Calu3 (cell line): ENCODE data around the gene ZNF782. TPM values are rescaled to one million over a fixed set of nuclear protein-coding genes. Genes with fewer than 3 reads are reported as not detected.
A peak's percentile ranks its signal among the peaks of the same experiment; 100 is the strongest.
"Not testable (repeated sequence)": the region's sequence is repeated elsewhere in the genome, so short reads cannot be mapped to it uniquely, and the experiment has no call there.

Experiments used
- BruUV-seq: library from RNA; stranded (reverse); fragments of 400-500 nt; replicated peaks from 2 replicates; lab custom pipeline; 2021; lab: Mats Ljungman, UMichigan
- CTCF ChIA-PET: fragments of 300-600 bp; sonication (Branson Sonifier 250); formaldehyde crosslinking; loops from one replicate; lab custom pipeline; 2022; ENCODE audit warnings: antibody characterized with exemption; lab: Charles Lee
- DNase-seq: peaks from one replicate; pipeline ENCODE4 v3.0.0; 2022
- H3K27ac Mint-ChIP-seq: one replicate; pipeline ENCODE4 v1.8.0; 2022; ENCODE audit warnings: mixed read lengths; ENCODE audit not compliant: unreplicated experiment
- H3K27me3 Mint-ChIP-seq: one replicate; pipeline ENCODE4 v1.8.0; 2022; ENCODE audit warnings: mixed read lengths; ENCODE audit not compliant: unreplicated experiment
- H3K36me3 Mint-ChIP-seq: one replicate; pipeline ENCODE4 v1.8.0; 2022; ENCODE audit warnings: mild to moderate bottlenecking, moderate library complexity, mixed read lengths; ENCODE audit not compliant: insufficient read depth, unreplicated experiment
- H3K4me1 Mint-ChIP-seq: one replicate; pipeline ENCODE4 v1.8.0; 2022; ENCODE audit warnings: mild to moderate bottlenecking, low read depth, mixed read lengths; ENCODE audit not compliant: unreplicated experiment
- H3K4me3 Mint-ChIP-seq: one replicate; pipeline ENCODE4 v1.8.0; 2022; ENCODE audit warnings: mild to moderate bottlenecking, low read depth, moderate library complexity, mixed read lengths; ENCODE audit not compliant: unreplicated experiment
- H3K9me3 Mint-ChIP-seq: one replicate; pipeline ENCODE4 v1.8.0; 2022; ENCODE audit warnings: low read depth, mixed read lengths; ENCODE audit not compliant: unreplicated experiment
- intact Hi-C: fragments of 100-400 bp; cut with micrococcal nuclease; formaldehyde crosslinking; loops from one replicate; pipeline ENCODE4 v1.10.0; 2022; ENCODE audit not compliant: unreplicated experiment
- total RNA-seq: library from RNA; stranded (reverse); gene quantifications from 2 replicates; pipeline ENCODE4 v1.2.3, GENCODE V29; 2022
- TF ChIP-seq, protein P1 (sequence below): fragments of 200-600 bp; IDR thresholded peaks from one replicate; pipeline ENCODE4 v1.8.0; 2022; ENCODE audit warnings: antibody characterized with exemption; ENCODE audit not compliant: unreplicated experiment

The ZNF782 gene
- total RNA-seq, 1 experiment from 2014 or later = 4.8 TPM

DNA sequence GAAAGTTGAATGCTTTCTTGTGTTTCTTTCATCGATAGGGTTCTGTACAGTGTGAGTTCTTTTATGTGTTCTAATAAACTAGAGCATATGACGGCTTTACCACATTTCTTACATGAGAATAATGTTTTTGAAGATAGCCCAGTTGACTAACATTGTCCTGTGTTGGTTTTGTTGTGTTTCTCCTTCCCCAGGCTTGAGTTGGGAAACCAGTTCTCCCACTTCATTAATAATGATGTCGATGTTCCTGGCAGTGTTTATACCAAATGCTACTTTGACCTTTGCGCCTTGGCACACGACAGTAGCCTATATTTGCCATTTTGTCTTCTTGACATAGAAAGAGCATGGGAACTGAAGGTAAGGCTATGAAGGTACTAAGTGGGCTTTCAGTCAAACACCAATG, 14.4 kb upstream of the ZNF782 start:
- no peaks in the 10 kb centered on the region for H3K4me1 Mint-ChIP-seq
- no peaks in the 10 kb centered on the region for H3K27me3 Mint-ChIP-seq
- CTCF ChIA-PET = no interaction called here
- peak overlapping the region; percentile 44 for H3K27ac Mint-ChIP-seq
- BruUV-seq = no TSS peak
- no peaks in the 10 kb centered on the region for H3K36me3 Mint-ChIP-seq
- peaks cover 7% of the 10 kb centered on the region for H3K9me3 Mint-ChIP-seq
- intact Hi-C loops = no loop called here
- TF ChIP-seq, protein P1, sequence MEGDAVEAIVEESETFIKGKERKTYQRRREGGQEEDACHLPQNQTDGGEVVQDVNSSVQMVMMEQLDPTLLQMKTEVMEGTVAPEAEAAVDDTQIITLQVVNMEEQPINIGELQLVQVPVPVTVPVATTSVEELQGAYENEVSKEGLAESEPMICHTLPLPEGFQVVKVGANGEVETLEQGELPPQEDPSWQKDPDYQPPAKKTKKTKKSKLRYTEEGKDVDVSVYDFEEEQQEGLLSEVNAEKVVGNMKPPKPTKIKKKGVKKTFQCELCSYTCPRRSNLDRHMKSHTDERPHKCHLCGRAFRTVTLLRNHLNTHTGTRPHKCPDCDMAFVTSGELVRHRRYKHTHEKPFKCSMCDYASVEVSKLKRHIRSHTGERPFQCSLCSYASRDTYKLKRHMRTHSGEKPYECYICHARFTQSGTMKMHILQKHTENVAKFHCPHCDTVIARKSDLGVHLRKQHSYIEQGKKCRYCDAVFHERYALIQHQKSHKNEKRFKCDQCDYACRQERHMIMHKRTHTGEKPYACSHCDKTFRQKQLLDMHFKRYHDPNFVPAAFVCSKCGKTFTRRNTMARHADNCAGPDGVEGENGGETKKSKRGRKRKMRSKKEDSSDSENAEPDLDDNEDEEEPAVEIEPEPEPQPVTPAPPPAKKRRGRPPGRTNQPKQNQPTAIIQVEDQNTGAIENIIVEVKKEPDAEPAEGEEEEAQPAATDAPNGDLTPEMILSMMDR = no peak
- peak; percentile 33 for DNase-seq
- H3K4me3 Mint-ChIP-seq = peak overlapping the region; percentile 30

DNA sequence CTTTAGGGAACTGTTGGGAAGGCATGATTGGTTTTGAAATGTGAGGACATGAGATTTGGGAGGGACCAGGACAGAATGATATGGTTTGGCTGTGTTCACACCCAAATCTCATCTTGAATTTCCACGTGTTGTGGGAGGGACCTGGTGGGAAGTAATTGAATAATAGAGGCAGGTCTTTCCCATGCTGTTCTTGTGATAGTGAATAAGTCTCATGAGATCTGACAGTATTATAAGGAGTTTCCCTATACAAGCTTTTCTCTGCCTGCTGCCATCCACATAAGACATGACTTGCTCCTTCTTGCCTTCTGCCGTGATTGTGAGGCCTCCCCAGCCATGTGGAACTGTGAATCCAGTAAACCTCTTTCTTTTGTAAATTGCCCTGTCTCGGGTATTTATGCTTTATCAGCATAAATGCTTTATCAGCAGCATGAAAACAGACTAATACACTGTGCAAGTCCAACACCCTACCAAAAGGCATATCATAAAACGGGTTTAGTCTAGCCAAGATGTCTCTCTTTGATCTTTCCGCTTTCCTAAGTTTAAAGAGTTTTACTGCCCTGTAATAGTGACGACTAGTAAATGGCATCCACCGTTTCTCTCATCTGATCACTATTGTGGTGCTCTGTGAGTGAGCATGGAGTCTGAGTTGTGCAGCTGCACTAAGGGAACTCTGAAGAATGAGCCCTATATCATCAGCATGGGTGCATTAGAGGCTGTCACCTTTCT, 12.9 kb upstream of the ZNF782 start:
- intact Hi-C loops = no loop called here
- H3K9me3 Mint-ChIP-seq = peaks cover 7% of the 10 kb centered on the region
- H3K4me3 Mint-ChIP-seq = no peak overlapping the region
- H3K27ac Mint-ChIP-seq = no peak overlapping the region
- H3K4me1 Mint-ChIP-seq = no peaks in the 10 kb centered on the region
- no TSS peak for BruUV-seq
- no peaks in the 10 kb centered on the region for H3K36me3 Mint-ChIP-seq
- TF ChIP-seq, protein P1 = no peak
- CTCF ChIA-PET = no interaction called here
- no peak for DNase-seq
- H3K27me3 Mint-ChIP-seq = no peaks in the 10 kb centered on the region

DNA sequence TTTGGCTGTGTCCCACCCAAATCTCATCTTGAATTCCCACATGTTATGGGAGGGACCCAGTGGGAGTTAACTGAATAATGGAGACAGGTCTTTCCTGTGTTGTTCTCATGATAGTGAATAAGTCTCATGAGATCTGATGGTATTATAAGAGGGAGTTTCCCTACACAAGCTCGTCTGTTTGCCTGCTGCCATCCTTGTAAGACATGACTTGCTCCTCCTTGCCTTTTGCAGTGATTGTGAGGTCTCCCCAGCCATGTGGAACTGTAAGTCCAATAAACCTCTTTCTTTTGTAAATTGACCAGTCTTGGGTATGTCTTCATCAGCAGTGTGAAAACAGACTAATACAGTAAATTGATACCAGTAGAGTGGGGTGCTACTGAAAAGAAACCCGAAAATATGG, 10.9 kb upstream of the ZNF782 start:
- H3K27ac Mint-ChIP-seq, H3K4me3 Mint-ChIP-seq, BruUV-seq, intact Hi-C loops, H3K36me3 Mint-ChIP-seq, DNase-seq, H3K4me1 Mint-ChIP-seq, H3K9me3 Mint-ChIP-seq, CTCF ChIA-PET, H3K27me3 Mint-ChIP-seq: not testable (repeated sequence)

DNA sequence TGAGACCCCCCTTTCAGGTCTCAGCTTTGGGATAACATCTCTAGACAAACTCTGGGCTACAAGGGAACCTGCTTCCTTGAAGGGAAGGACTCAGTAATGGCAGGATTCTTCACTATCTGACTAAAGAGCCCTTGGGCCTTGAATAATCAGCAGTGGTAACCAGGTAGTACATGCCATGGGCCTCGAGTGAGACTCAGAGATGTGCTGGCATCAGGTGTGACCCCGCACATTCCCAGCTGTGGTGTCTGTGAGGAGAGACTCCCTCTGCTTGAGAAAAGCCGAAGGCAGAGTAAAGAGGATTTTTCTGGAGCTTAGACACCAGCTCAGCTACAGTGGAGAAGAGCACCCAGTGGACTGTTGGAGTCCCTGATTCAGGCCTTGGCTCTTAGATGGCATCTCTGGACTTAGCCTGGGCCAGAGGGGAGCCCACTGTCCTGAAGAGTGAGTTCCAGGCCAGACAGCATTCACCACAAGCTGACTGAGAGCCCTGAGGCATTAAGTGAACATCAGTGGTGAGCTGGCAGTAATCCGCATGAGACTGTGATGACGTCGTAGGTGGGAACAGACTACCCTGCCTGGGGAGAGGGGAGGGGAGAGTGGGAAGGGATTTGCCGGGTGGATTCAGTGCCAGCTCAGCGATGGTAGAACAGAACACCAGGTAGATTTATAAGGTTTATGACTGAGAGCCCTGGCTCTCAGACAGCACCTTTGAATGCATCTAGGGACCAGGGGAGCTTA, 5.3 kb upstream of the ZNF782 start:
- no peaks in the 10 kb centered on the region for H3K36me3 Mint-ChIP-seq
- no peak overlapping the region for H3K4me3 Mint-ChIP-seq
- no peak for DNase-seq
- H3K27me3 Mint-ChIP-seq = no peaks in the 10 kb centered on the region
- H3K9me3 Mint-ChIP-seq = no peaks in the 10 kb centered on the region
- H3K27ac Mint-ChIP-seq = no peak overlapping the region
- CTCF ChIA-PET = interaction anchor here (0.5 kb wide), 1 partner anchor 495 kb away, joined by 4 read pairs; no protein-coding TSS in a partner anchor
- TF ChIP-seq, protein P1 = no peak
- intact Hi-C loops = loop anchor here (10.0 kb wide), 1 partner anchor 375 kb away; no protein-coding TSS in a partner anchor
- H3K4me1 Mint-ChIP-seq = no peaks in the 10 kb centered on the region
- BruUV-seq = no TSS peak
